SU-DHL-6 (cell line): ENCODE results near the gene RAI14.

Experiments used
- H2AFZ ChIP-seq: fragments of 200-600 bp; sonication (generic); 2 replicates; pipeline ENCODE4 v1.6.1; 2014; ENCODE audit warnings: low read depth, mild to moderate bottlenecking, moderate library complexity, mixed read lengths, antibody characterized with exemption, low read length; ENCODE audit not compliant: severe bottlenecking
- H3F3A ChIP-seq: fragments of 200-600 bp; shearing (Covaris generic); 2 replicates; pipeline ENCODE4 v1.6.0; 2016; ENCODE audit warnings: antibody characterized with exemption, mild to moderate bottlenecking; ENCODE audit not compliant: insufficient read depth
- H3K27ac ChIP-seq: fragments of 200-600 bp; sonication (generic); 2 replicates; pipeline ENCODE4 v1.5.1; 2016; ENCODE audit warnings: low read depth, mild to moderate bottlenecking, low read length, moderate library complexity, mixed read lengths
- H3K27me3 ChIP-seq: fragments of 200-600 bp; sonication (generic), shearing (Covaris generic); 2 replicates; pipeline ENCODE4 v1.6.0; 2014; ENCODE audit warnings: mild to moderate bottlenecking, low read length
- H3K36me3 ChIP-seq: fragments of 200-600 bp; sonication (generic); 2 replicates; pipeline ENCODE4 v1.6.1; 2014; ENCODE audit warnings: mild to moderate bottlenecking, low read length, mixed read lengths
- H3K4me2 ChIP-seq: fragments of 300-600, 200-600 bp; shearing (Covaris generic), sonication (generic); 2 replicates; pipeline ENCODE4 v1.6.0; 2014; ENCODE audit warnings: low read length, low read depth, mild to moderate bottlenecking; ENCODE audit not compliant: poor library complexity, severe bottlenecking
- H3K4me3 ChIP-seq: fragments of 200-600 bp; sonication (generic); 2 replicates; pipeline ENCODE4 v1.5.1; 2014; ENCODE audit warnings: antibody characterized with exemption, low read length, mild to moderate bottlenecking, mixed read lengths; ENCODE audit not compliant: insufficient read depth, poor library complexity, severe bottlenecking
- H3K79me2 ChIP-seq: fragments of 200-600 bp; sonication (generic); 2 replicates; pipeline ENCODE4 v1.6.1; 2014; ENCODE audit warnings: mild to moderate bottlenecking, low read length, moderate library complexity; ENCODE audit not compliant: insufficient read depth
- H3K9ac ChIP-seq: fragments of 200-600 bp; sonication (generic); 2 replicates; pipeline ENCODE4 v1.7.0; 2014; ENCODE audit warnings: mild to moderate bottlenecking, low read length
- H3K9me2 ChIP-seq: fragments of 200-600 bp; sonication (generic); replicated peaks from 2 replicates; pipeline ENCODE4 v1.6.1; 2014; ENCODE audit warnings: low read length; ENCODE audit not compliant: insufficient read depth
- H3K9me3 ChIP-seq: fragments of 200-600 bp; sonication (generic); 2 replicates; pipeline ENCODE4 v1.6.1; 2014; ENCODE audit warnings: low read length, mixed read lengths; ENCODE audit not compliant: insufficient read depth
- H4K20me1 ChIP-seq: fragments of 200-600 bp; sonication (generic); 2 replicates; pipeline ENCODE4 v1.6.1; 2014; ENCODE audit warnings: low read depth, mild to moderate bottlenecking, antibody characterized with exemption, low read length, moderate library complexity, mixed read lengths
- CTCF ChIP-seq: fragments of 200-600 bp; sonication (generic); IDR thresholded peaks from one replicate; pipeline ENCODE4 v1.5.1; 2017; ENCODE audit warnings: antibody characterized with exemption, mild to moderate bottlenecking, low read length, moderate library complexity; ENCODE audit not compliant: insufficient read depth, poor library complexity, severe bottlenecking
- EZH2phosphoT487 ChIP-seq: fragments of 200-600 bp; sonication (generic), shearing (Covaris generic); conservative IDR thresholded peaks from 2 replicates; pipeline ENCODE4 v1.6.1; 2018; ENCODE audit warnings: mild to moderate bottlenecking, antibody characterized with exemption, low read length, moderate library complexity, mixed read lengths

RAI14 gene

GRCh38 chr5:34616651-34617050 lies 39.5 kb upstream of the RAI14 start:
- H3K9ac ChIP-seq = no peak overlapping the region
- H3K9me2 ChIP-seq = no peaks in the 10 kb centered on the region
- no peak for TF ChIP-seq CTCF
- no peak for TF ChIP-seq EZH2phosphoT487
- no peaks in the 10 kb centered on the region for H3K36me3 ChIP-seq
- H3K4me2 ChIP-seq = no peak overlapping the region
- H3K4me3 ChIP-seq = no peak overlapping the region
- no peak overlapping the region for H2AFZ ChIP-seq
- H4K20me1 ChIP-seq = no peaks in the 10 kb centered on the region
- H3K27ac ChIP-seq = no peak overlapping the region
- H3K79me2 ChIP-seq = no peaks in the 10 kb centered on the region
- no peaks in the 10 kb centered on the region for H3F3A ChIP-seq
- no peaks in the 10 kb centered on the region for H3K9me3 ChIP-seq
- no peaks in the 10 kb centered on the region for H3K27me3 ChIP-seq

- Histone ChIP-seq H3K9me2 (no peaks in the 10 kb centered on the region), H3K36me3 (no peaks in the 10 kb centered on the region), H3K4me3 (no peak overlapping the region), H2AFZ (no peak overlapping the region), H3K4me2 (no peak overlapping the region), H4K20me1 (no peaks in the 10 kb centered on the region), H3K27ac (no peak overlapping the region), H3K9ac (no peak overlapping the region), H3K9me3 (no peaks in the 10 kb centered on the region), H3K27me3 (no peaks in the 10 kb centered on the region), H3K79me2 (no peaks in the 10 kb centered on the region), H3F3A (no peaks in the 10 kb centered on the region)
- TF ChIP-seq EZH2phosphoT487 = no peak
- no peak for TF ChIP-seq CTCF
Observed at GRCh38 chr5:34618371-34619065, 37.6 kb upstream of the RAI14 start.

GRCh38 chr5:34620185-34620584 lies 35.9 kb upstream of the RAI14 start:
- Histone ChIP-seq H3K4me3 (no peak overlapping the region), H3K9ac (no peak overlapping the region), H3K79me2 (no peaks in the 10 kb centered on the region), H2AFZ (no peak overlapping the region), H3K27ac (no peak overlapping the region), H3K9me3 (no peaks in the 10 kb centered on the region), H3K27me3 (no peaks in the 10 kb centered on the region), H3K9me2 (no peaks in the 10 kb centered on the region), H3K36me3 (no peaks in the 10 kb centered on the region), H3F3A (no peaks in the 10 kb centered on the region), H3K4me2 (no peak overlapping the region), H4K20me1 (no peaks in the 10 kb centered on the region)
- no peak for TF ChIP-seq CTCF
- TF ChIP-seq EZH2phosphoT487 = no peak
